Breast epithelium (tissue), 3 donors: ENCODE results near the gene KLHL6.
"Not testable (repeated sequence)": the region's sequence is repeated elsewhere in the genome, so short reads cannot be mapped to it uniquely, and the experiment has no call there.

Source experiments
- POLR2AphosphoS5 ChIP-seq, 3 donors: sonication (generic); formaldehyde crosslinking; IDR thresholded peaks; one replicate each; pipeline ENCODE4 v1.6.1; 2017; ENCODE audit warnings: antibody characterized with exemption in 3 of 3
- TF ChIP-seq, protein P1 (sequence below), 3 donors: fragments of 450-650 bp; IDR thresholded peaks; one replicate each; pipeline ENCODE4 v1.5.1; 2016 to 2017; ENCODE audit warnings: antibody characterized with exemption in 3 of 3, mild to moderate bottlenecking in 3 of 3, moderate library complexity in 3 of 3

DNA sequence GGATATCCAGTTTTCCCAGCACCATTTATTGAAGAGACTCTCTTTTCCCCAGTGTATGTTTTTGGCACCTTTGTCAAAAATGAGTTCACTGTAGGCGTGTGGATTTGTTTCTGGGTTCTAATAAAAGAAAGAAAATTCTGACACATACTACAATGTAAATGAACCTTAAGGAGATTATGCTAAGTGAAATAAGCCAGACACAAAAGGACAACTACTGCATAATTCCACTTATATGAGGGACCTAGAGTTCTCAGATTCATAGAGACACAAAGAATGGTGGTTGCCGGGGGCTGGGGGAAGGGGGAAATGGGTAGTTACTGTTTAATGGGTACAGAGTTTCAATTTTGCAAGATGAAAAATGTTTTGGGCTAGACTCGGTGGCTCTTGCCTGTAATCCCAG is 14.7 kb upstream of the KLHL6 start:
- TF ChIP-seq, protein P1, sequence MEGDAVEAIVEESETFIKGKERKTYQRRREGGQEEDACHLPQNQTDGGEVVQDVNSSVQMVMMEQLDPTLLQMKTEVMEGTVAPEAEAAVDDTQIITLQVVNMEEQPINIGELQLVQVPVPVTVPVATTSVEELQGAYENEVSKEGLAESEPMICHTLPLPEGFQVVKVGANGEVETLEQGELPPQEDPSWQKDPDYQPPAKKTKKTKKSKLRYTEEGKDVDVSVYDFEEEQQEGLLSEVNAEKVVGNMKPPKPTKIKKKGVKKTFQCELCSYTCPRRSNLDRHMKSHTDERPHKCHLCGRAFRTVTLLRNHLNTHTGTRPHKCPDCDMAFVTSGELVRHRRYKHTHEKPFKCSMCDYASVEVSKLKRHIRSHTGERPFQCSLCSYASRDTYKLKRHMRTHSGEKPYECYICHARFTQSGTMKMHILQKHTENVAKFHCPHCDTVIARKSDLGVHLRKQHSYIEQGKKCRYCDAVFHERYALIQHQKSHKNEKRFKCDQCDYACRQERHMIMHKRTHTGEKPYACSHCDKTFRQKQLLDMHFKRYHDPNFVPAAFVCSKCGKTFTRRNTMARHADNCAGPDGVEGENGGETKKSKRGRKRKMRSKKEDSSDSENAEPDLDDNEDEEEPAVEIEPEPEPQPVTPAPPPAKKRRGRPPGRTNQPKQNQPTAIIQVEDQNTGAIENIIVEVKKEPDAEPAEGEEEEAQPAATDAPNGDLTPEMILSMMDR (IDR thresholded peaks at IDR 0.05), result not testable (repeated sequence)
- not testable (repeated sequence) for TF ChIP-seq POLR2AphosphoS5 (IDR thresholded peaks at IDR 0.05)
